PC-9 (cell line): Measurements from ENCODE around the gene CPPED1. TPM values are rescaled to one million over a fixed set of nuclear protein-coding genes. Genes with fewer than 3 reads are reported as not detected.

ENCODE experiments used
- BruUV-seq: library from RNA; stranded (reverse); fragments of 400-500 nt; replicated peaks from 2 replicates; lab custom pipeline; 2021; lab: Mats Ljungman, UMichigan
- CTCF ChIA-PET: fragments of 300-600 bp; sonication (Branson Sonifier 250); formaldehyde crosslinking; loops from one replicate; lab custom pipeline; 2022; ENCODE audit warnings: antibody characterized with exemption; lab: Charles Lee
- POLR2A ChIA-PET: fragments of 300-600 bp; sonication (Branson Sonifier 250); formaldehyde crosslinking; loops from one replicate; lab custom pipeline; 2022; ENCODE audit warnings: antibody characterized with exemption; ENCODE audit not compliant: unreplicated experiment; lab: Charles Lee
- DNase-seq, 2 experiments: peaks; one replicate each; pipeline versions ENCODE4 v3.0.0 to v3.0.0-alpha.2; 2015 to 2022; ENCODE audit warnings: mixed read lengths in 1 of 2
- H2AFZ ChIP-seq: fragments of 200-600 bp; sonication (generic); 2 replicates; pipeline ENCODE4 v1.8.1; 2017; ENCODE audit warnings: antibody characterized with exemption
- H3F3A ChIP-seq: fragments of 200-600 bp; sonication (generic); 2 replicates; pipeline ENCODE4 v1.8.1; 2017; ENCODE audit warnings: antibody characterized with exemption, mild to moderate bottlenecking, low read depth; ENCODE audit not compliant: insufficient read depth
- H3K27ac ChIP-seq: fragments of 200-600 bp; sonication (generic); 2 replicates; pipeline ENCODE4 v1.6.1; 2016; ENCODE audit warnings: mixed run types
- H3K27me3 ChIP-seq: fragments of 200-600 bp; sonication (generic); 2 replicates; pipeline ENCODE4 v1.6.1; 2016; ENCODE audit warnings: low read depth, mixed run types; ENCODE audit not compliant: insufficient read depth
- H3K36me3 ChIP-seq: fragments of 200-600 bp; sonication (generic); 2 replicates; pipeline ENCODE4 v1.6.1; 2016; ENCODE audit warnings: low read depth, mixed run types
- H3K4me1 ChIP-seq: fragments of 200-600 bp; sonication (generic); replicated peaks from 2 replicates; pipeline ENCODE4 v1.6.1; 2016; ENCODE audit warnings: mixed run types; ENCODE audit not compliant: insufficient read depth
- H3K4me2 ChIP-seq: fragments of 200-600 bp; sonication (generic); 2 replicates; pipeline ENCODE4 v1.6.1; 2017; ENCODE audit warnings: mixed run types
- H3K4me3 ChIP-seq: fragments of 200-600 bp; sonication (generic); 2 replicates; pipeline ENCODE4 v1.6.1; 2016; ENCODE audit warnings: mixed run types
- H3K79me2 ChIP-seq: fragments of 200-600 bp; sonication (generic); 2 replicates; pipeline ENCODE4 v1.6.1; 2017; ENCODE audit warnings: low read depth, mixed run types
- H3K9me2 ChIP-seq: fragments of 200-600 bp; sonication (generic); 2 replicates; pipeline ENCODE4 v1.8.1; 2017; ENCODE audit warnings: mild to moderate bottlenecking; ENCODE audit not compliant: insufficient read depth
- H3K9me3 ChIP-seq: fragments of 200-600 bp; sonication (generic); 2 replicates; pipeline ENCODE4 v1.8.1; 2016; ENCODE audit warnings: low read depth; ENCODE audit not compliant: insufficient read depth
- H4K20me1 ChIP-seq: fragments of 200-600 bp; sonication (generic); 2 replicates; pipeline ENCODE4 v1.8.1; 2017; ENCODE audit not compliant: insufficient read depth
- CTCF ChIP-seq: fragments of 200-600 bp; sonication (generic); conservative IDR thresholded peaks from 2 replicates; pipeline ENCODE4 v1.6.1; 2017; ENCODE audit warnings: mixed run types, antibody characterized with exemption, mild to moderate bottlenecking, moderate library complexity
- EZH2 ChIP-seq: fragments of 200-600 bp; sonication (generic); IDR thresholded peaks from 2 replicates; pipeline ENCODE4 v1.8.0; 2017; ENCODE audit warnings: antibody characterized with exemption, low read depth
- intact Hi-C: fragments of 100-400 bp; cut with micrococcal nuclease; formaldehyde crosslinking; loops from one replicate; pipeline ENCODE4 v1.10.0; 2022; ENCODE audit not compliant: unreplicated experiment
- total RNA-seq: library from RNA; stranded (reverse); gene quantifications from 2 replicates; pipeline ENCODE4 v1.2.3, GENCODE V29; 2021

Gene CPPED1
- total RNA-seq, 1 experiment from 2014 or later = 66.9 TPM

GRCh38 chr16:12732600-12732999 is 71.1 kb downstream of the CPPED1 start:
- CTCF ChIA-PET = interaction anchor here (0.7 kb wide), 2 partner anchors 58 to 447 kb away, joined by 3 to 12 read pairs; no protein-coding TSS in a partner anchor
- POLR2A ChIA-PET = interaction anchor here (0.7 kb wide), 1 partner anchor 8 kb away, joined by 6 read pairs; no protein-coding TSS in a partner anchor
- no peaks in the 10 kb centered on the region for H3K27me3 ChIP-seq
- no peak overlapping the region for H3K4me3 ChIP-seq
- no peak overlapping the region for H2AFZ ChIP-seq
- TF ChIP-seq EZH2 = no peak
- no peak for TF ChIP-seq CTCF
- peaks cover 11% of the 10 kb centered on the region for H3K36me3 ChIP-seq
- no peaks in the 10 kb centered on the region for H3K9me2 ChIP-seq
- no peaks in the 10 kb centered on the region for H3K4me1 ChIP-seq
- intact Hi-C loops = no loop called here
- no TSS peak for BruUV-seq
- H3F3A ChIP-seq = no peaks in the 10 kb centered on the region
- H3K27ac ChIP-seq = no peak overlapping the region
- no peaks in the 10 kb centered on the region for H4K20me1 ChIP-seq
- DNase-seq = no peak
- H3K79me2 ChIP-seq = no peaks in the 10 kb centered on the region; the same call in 1 of the 2 replicates
- H3K4me2 ChIP-seq = no peak overlapping the region
- H3K9me3 ChIP-seq = peaks cover 7% of the 10 kb centered on the region; the same call in 1 of the 2 replicates

- ChIA-PET POLR2A (interaction anchor here (0.6 kb wide), 1 partner anchor 8 kb away, joined by 3 read pairs; no protein-coding TSS in a partner anchor), CTCF (no interaction called here)
- H3K79me2 ChIP-seq = no peaks in the 10 kb centered on the region; the same call in 1 of the 2 replicates
- no peaks in the 10 kb centered on the region for H3K4me1 ChIP-seq
- H3K4me2 ChIP-seq = no peak overlapping the region
- no peak overlapping the region for H3K27ac ChIP-seq
- no peaks in the 10 kb centered on the region for H3F3A ChIP-seq
- DNase-seq = no peak
- no peaks in the 10 kb centered on the region for H3K27me3 ChIP-seq
- H3K9me3 ChIP-seq = peaks cover 7% of the 10 kb centered on the region; the same call in 1 of the 2 replicates
- H3K9me2 ChIP-seq = no peaks in the 10 kb centered on the region
- no peak overlapping the region for H3K4me3 ChIP-seq
- H3K36me3 ChIP-seq = peaks cover 11% of the 10 kb centered on the region; the same call in 1 of the 2 replicates
- TF ChIP-seq EZH2 (no peak), CTCF (no peak)
- no TSS peak for BruUV-seq
- no peak overlapping the region for H2AFZ ChIP-seq
- intact Hi-C loops = no loop called here
- H4K20me1 ChIP-seq = no peaks in the 10 kb centered on the region
Measured at GRCh38 chr16:12729448-12729847, 74.2 kb downstream of the CPPED1 start.

GRCh38 chr16:12728469-12728868 is 75.2 kb downstream of the CPPED1 start:
- no peaks in the 10 kb centered on the region for H3K9me2 ChIP-seq
- H3K27me3 ChIP-seq = no peaks in the 10 kb centered on the region
- CTCF ChIA-PET = no interaction called here
- POLR2A ChIA-PET = no interaction called here
- H4K20me1 ChIP-seq = no peaks in the 10 kb centered on the region
- no peak overlapping the region for H2AFZ ChIP-seq
- H3K79me2 ChIP-seq = no peaks in the 10 kb centered on the region; the same call in 1 of the 2 replicates
- peaks cover 7% of the 10 kb centered on the region; the same call in 1 of the 2 replicates for H3K36me3 ChIP-seq
- no peak overlapping the region for H3K4me3 ChIP-seq
- no peak overlapping the region for H3K4me2 ChIP-seq
- peaks cover 7% of the 10 kb centered on the region; the same call in 1 of the 2 replicates for H3K9me3 ChIP-seq
- no TSS peak for BruUV-seq
- H3K4me1 ChIP-seq = no peaks in the 10 kb centered on the region
- H3K27ac ChIP-seq = no peak overlapping the region
- intact Hi-C loops = no loop called here
- H3F3A ChIP-seq = no peaks in the 10 kb centered on the region
- TF ChIP-seq EZH2 = no peak
- TF ChIP-seq CTCF = no peak
- DNase-seq = no peak
